CD4-positive, alpha-beta T cell treated with Interferon alpha-2 for 1 hour (primary cell): ENCODE data around the gene DEDD2.
A peak's percentile ranks its signal among the peaks of the same experiment; 100 is the strongest.
"Not testable (repeated sequence)": the region's sequence is repeated elsewhere in the genome, so short reads cannot be mapped to it uniquely, and the experiment has no call there.

Experiments used
- DNase-seq, 2 donors: peaks; one replicate each; pipeline ENCODE4 v3.0.0-alpha.2; 2020 to 2022

The DEDD2 gene

GRCh38 chr19:42217520-42218437 is at the start of gene DEDD2:
TSS of gene DEDD2 (minus strand) at chr19:42217677. CDS start at chr19:42217007, 670 bp downstream.
- DNase-seq: peak; percentile 100

- not testable (repeated sequence) for DNase-seq
Observed at GRCh38 chr19:42266928-42267603, 49.6 kb upstream of the DEDD2 start.

DNA sequence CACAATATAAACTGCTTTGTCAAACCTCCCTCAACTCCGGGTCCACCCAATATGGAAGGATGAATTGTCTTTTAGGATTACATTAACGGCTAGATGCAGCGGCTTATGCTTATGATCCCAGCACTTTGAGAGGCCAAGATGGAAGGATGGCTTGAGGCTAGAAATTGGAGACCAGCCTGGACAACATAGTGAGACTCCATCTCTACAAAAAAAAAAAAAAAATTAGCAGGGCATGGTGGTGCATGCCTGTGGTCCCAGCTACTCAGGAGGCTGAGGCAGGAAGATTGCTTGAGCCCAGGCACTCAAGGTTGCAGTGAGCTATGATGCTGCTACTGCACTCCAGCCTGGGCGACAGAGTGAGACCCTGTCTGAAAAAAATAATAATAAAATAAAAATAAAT is 48.6 kb upstream of the DEDD2 start:
- not testable (repeated sequence) for DNase-seq

- DNase-seq: no peak
Observed at GRCh38 chr19:42261763-42262162, 44.3 kb upstream of the DEDD2 start.

DNA sequence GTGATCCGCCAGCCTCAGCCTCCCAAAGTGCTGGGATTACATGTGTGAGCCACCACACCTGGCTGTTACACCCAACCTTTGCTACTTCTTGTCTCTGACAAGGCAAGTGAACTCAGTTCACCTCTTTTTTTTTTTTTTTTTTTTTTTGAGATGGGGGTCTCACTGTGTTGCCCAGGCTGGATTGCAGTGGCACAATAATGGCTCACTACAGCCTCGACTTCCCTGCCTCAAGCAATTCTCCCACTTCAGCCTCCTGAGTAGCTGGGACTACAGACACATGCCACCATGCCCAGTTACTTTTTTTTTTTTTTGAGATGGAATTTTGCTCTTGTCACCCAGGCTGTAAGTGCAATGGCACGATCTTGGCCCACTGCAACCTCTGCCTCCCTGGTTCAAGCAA is 40.4 kb upstream of the DEDD2 start:
- DNase-seq: not testable (repeated sequence)

GRCh38 chr19:42255766-42256745 is 38.6 kb upstream of the DEDD2 start:
- DNase-seq: no peak

DNA sequence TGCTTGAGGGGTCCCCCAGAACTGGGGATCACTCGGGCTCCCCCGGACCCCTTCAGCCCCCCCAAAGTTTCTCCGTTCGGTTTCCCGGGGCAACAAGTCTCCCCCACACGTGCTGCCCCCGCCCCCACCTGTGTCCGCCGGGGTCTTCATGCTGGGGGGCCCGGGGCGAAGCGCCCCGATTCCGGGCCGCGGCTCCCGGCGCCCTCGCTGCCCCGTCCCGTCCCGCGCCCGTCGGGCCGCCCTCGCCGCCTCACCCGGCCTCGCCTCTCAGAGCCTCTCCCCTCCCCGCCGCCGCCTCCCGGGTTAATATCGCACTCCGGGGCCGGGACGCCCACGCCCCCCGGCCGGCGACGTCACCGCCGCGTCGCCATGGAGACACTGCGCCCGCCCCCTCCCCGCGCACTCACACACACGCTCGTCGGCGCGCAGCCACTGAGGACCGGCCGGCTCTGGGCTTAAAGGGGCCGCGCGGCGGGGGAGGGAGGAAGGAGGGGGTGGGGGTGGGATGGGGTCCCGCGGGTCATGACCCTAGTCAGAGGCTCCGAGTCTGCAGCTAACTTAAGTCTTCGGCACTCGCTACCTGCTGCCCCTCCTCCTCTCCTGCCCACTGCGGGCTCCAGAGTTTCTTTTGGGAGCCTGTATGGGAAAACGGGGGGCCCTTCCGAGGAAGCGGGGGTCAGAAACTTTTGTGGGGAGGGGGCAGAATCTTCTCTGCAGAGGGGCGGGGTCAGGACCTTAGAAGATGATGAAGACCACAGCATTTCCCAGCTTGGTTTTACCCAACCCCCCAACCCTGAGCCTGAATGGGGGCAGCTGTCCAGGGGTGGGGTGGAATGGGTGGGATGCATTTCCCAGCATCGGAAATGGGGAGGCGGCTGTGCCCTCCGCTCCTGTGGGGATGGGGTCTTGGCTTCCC is 37.6 kb upstream of the DEDD2 start, which contains the start of gene ERF:
TSS of gene ERF (minus strand) at position 279 of the 916 bp plus-strand sequence. CDS start at position 150, 129 bp downstream.
- DNase-seq: peak; percentile 94 to 96

DNA sequence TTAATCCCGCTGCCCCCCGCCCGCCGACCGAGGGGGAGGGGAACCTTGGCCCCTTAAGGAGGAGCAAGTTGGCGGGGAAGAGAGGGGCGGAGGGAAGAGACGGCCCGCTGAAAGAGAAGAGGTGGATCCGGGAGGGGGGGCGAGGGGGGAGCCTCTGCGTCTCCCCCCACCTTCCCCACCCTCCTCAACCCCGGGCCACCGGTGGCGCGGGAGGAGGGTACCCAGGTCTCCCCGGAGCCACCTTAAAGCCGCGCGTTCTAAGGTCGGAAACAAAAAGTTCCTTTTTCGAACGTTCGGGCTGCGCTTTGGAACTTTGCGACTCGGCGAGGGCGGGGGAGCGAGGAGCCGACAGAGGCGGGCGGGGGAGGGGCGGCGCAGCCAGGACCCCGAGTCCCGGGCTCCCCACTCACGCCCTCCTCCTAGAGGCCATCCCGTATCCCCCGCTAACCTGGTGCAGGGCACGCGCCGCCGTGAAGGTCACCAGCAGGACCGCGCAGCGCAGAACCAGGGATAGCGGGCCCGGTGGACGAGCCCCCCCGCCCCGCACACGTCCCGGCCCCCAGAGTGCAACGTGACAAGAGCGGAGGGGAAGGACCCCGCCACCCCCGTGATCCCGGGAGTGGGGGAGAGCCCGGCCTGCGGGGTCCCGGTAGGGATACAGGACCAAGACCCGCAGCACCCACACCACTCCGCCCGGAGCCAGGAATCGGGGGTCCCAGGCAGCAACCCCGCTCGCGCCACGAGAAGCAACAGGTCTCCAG is 36.8 kb upstream of the DEDD2 start:
- DNase-seq: peak; percentile 75 to 80

GRCh38 chr19:42253245-42254088 is 36.0 kb upstream of the DEDD2 start:
- peak in 1 of 2 donors; percentile 60 for DNase-seq

GRCh38 chr19:42252365-42253244 is 35.1 kb upstream of the DEDD2 start:
- DNase-seq: peak in 1 of 2 donors; percentile 36

DNA sequence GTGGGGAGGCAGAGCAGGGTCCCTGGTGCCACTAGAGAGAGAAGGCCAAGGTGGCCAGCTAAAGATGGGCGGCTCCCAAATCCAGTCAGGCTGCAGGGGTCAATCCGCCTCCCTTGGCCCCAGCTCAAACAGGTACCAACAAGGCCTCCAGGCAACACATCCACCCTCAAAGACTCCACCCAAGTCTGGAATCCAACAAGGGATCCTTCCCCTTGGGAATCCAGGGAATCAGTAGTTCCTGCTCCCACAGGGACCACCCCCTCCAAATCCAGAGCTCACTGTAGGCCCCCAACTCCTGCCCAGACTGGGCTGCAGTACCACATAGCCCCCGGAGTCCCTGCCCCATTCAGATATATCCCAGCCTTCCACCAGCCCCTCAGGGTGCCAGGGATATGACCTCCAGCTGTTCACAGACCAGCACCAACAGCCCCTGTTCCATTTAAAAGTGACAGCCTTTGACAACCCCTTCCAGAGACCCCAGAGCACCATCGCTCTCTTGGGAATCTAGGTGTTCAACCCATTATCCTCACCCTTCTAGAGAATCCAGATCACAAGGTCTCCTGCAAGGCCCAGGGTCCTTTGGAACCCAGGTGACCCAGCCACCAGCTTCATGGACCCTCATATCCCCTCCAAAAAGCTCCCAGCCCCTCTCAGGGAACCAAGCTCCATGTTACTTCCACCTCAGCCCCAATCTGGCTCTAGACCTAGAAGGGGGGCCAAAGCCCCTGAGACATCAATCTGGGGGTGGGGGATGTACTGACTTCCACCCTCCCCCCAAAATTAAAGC is 34.3 kb upstream of the DEDD2 start:
- peak in 1 of 2 donors; percentile 21 for DNase-seq

- peak in 1 of 2 donors; percentile 30 for DNase-seq
Observed at GRCh38 chr19:42250666-42251531, 33.4 kb upstream of the DEDD2 start.

- DNase-seq: peak in 1 of 2 donors; percentile 18
Observed at GRCh38 chr19:42250183-42250665, 32.7 kb upstream of the DEDD2 start.

DNA sequence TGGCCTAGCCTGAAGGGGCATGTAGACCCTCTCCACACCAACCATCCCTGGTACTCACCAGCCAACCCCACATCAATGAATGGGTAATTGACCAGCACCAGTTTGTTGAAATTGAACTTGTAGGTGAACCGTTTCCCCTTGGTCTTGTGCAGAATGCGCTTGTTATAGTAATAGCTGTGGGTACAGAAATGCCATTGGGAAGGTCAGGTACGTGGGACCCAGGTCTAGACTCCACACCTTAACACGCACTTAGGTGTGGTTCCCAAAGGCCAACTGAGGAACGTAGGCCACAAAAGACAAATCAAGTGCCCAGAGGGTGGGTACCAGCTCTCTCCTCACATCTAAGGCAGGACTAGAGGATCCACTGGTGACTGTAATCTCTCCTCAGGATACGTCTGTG is 32.3 kb upstream of the DEDD2 start:
- peak in 1 of 2 donors; percentile 28 for DNase-seq

GRCh38 chr19:42249149-42249750 is 31.8 kb upstream of the DEDD2 start:
- DNase-seq: peak in 1 of 2 donors; percentile 29
